HG02884 (cell line): ENCODE data around the gene POMT1.
"Not testable (repeated sequence)": the region's sequence is repeated elsewhere in the genome, so short reads cannot be mapped to it uniquely, and the experiment has no call there.

Experiments
- ATAC-seq: cut with Tn5 transposase; IDR thresholded peaks from one replicate; pipeline ENCODE4 v1.9.1; 2021; ENCODE audit warnings: mild to moderate bottlenecking, moderate library complexity; ENCODE audit not compliant: unreplicated experiment

POMT1 gene

GRCh38 chr9:131549186-131549585, 46.5 kb downstream of the POMT1 start:
- ATAC-seq, result not testable (repeated sequence)

GRCh38 chr9:131550465-131550864, 47.7 kb downstream of the POMT1 start:
- ATAC-seq, result not testable (repeated sequence)

- ATAC-seq, result no peak
These were observed 49.3 kb downstream of the POMT1 start for GRCh38 chr9:131552030-131552429.

GRCh38 chr9:131554087-131554842, 51.5 kb downstream of the POMT1 start:
- ATAC-seq, result no peak

- ATAC-seq, result no peak
These were observed 52.2 kb downstream of the POMT1 start for GRCh38 chr9:131554843-131555351.

- no peak for ATAC-seq
These were observed 53.3 kb downstream of the POMT1 start for GRCh38 chr9:131555841-131556673.

- ATAC-seq, result no peak
These were observed 55.3 kb downstream of the POMT1 start for GRCh38 chr9:131557855-131558548.

- no peak for ATAC-seq
These were observed 56.8 kb downstream of the POMT1 start for GRCh38 chr9:131559421-131560000.

- ATAC-seq, result no peak
These were observed 59.6 kb downstream of the POMT1 start for GRCh38 chr9:131562032-131562959.

GRCh38 chr9:131565369-131565768, 62.7 kb downstream of the POMT1 start:
- no peak for ATAC-seq

GRCh38 chr9:131566158-131566557, 63.4 kb downstream of the POMT1 start:
- no peak for ATAC-seq

- no peak for ATAC-seq
These were observed 65.2 kb downstream of the POMT1 start for GRCh38 chr9:131567910-131568309.
